GM10266 (cell line): ENCODE measurements around the gene LGR4.

Experiments used
- DNase-seq: peaks from one replicate; pipeline ENCODE4 v3.0.0; 2012; ENCODE audit errors: extremely low spot score
- TF ChIP-seq, protein P1 (sequence below): IDR thresholded peaks from 2 replicates; pipeline ENCODE4 v1.5.1; 2012; ENCODE audit warnings: mild to moderate bottlenecking, low read depth; ENCODE audit not compliant: control insufficient read depth, insufficient read depth; ENCODE audit errors: missing control alignments

LGR4 gene

GRCh38 chr11:27437829-27438594, 34.6 kb downstream of the LGR4 start:
- no peak for DNase-seq
- TF ChIP-seq, protein P1, sequence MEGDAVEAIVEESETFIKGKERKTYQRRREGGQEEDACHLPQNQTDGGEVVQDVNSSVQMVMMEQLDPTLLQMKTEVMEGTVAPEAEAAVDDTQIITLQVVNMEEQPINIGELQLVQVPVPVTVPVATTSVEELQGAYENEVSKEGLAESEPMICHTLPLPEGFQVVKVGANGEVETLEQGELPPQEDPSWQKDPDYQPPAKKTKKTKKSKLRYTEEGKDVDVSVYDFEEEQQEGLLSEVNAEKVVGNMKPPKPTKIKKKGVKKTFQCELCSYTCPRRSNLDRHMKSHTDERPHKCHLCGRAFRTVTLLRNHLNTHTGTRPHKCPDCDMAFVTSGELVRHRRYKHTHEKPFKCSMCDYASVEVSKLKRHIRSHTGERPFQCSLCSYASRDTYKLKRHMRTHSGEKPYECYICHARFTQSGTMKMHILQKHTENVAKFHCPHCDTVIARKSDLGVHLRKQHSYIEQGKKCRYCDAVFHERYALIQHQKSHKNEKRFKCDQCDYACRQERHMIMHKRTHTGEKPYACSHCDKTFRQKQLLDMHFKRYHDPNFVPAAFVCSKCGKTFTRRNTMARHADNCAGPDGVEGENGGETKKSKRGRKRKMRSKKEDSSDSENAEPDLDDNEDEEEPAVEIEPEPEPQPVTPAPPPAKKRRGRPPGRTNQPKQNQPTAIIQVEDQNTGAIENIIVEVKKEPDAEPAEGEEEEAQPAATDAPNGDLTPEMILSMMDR, result no peak

GRCh38 chr11:27436916-27437315, 35.7 kb downstream of the LGR4 start:
- TF ChIP-seq, protein P1, result no peak
- no peak for DNase-seq

DNA sequence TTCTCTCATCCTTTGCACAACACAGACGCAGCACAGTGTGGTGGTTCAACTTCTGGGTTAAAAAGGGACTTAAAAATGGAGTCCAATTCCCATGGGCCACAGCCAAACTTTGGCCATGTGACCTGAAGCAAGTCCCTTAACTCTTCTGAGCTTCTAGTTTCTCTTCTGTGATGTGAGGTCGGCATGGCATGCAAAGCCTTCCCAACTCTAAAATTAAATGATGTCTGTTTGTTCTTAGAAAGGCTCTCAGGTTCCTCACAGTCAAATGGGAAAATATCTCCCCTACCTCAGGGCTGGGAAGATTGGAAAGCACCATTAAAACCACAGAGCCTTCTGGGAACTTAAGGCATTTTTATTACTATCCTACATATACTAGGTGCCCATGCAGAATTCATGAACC, 38.8 kb downstream of the LGR4 start:
- TF ChIP-seq, protein P1, result no peak

GRCh38 chr11:27431808-27432207, 40.8 kb downstream of the LGR4 start:
- no peak for DNase-seq
- TF ChIP-seq, protein P1, result no peak

More for the DNA sequence above, 38.8 kb downstream of the LGR4 start:
- no peak for DNase-seq

DNA sequence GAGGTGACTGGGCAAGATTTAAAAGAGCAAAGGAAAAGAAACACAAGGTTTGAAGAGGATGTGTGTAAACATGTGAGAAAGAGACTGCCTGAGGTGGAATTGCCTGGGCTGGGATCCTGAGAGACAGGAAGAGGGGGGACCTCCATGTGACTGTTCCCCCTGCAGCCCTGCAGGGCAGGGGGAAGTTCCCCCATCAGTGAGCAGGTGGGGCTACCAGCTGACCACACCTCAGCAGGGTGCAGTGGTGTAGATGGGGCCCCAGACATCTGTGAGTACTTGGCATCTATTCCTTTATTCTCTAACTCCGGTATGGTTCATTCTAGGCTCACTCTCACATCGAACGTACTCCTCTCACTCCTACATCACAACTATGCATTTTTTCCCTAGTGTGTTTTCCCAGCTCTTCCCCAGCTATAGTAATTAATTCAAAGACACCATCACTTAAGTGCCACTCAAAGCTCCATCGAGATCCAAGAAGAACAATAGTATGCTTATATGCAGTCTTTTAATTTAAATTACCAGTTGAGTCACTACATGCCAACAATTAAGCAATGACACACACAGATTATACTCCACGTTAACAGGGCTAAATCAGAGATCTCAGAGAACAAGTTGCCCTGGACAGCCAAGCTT, 42.7 kb downstream of the LGR4 start:
- no peak for DNase-seq
- TF ChIP-seq, protein P1, result no peak

DNA sequence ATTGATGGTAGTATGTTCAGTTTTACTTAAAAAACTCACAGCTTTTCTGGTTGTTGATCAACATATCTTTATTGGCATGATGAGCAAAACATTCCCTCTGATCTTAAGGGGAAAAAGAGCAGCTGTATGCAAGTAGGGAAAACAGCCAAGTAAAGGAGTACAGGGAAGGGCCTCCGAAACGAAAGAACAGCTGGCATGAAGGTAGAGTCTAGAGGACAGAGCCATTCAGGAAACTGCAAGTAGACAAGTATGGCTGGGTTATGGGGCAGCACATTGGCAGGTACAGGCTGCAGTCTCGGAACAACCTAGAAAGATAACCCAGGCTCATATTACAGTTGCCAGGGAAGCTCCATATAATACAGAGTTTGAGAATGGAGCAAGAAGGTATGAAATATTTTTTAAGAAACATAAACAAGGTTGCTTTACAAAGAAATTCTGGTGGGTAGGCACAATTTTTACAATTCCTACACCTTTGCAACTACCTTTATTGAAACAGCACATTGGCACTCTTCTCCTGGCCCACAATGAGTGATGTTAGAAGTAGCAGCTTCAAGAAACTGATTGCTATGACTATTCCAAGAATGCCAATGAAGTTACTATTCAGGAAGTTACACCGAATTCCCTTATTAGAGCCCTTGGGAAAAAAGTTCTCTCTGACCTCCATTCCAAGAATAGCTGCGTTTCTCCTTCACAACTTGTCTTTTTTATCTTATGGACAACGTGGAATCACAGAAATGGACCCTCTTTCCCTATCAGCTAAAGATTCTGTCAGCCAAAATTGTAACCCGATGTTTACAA, 45.2 kb downstream of the LGR4 start:
- no peak for DNase-seq
- TF ChIP-seq, protein P1, result no peak
